HCT116 (cell line): ENCODE results near the gene ZFPL1. TPM values are rescaled to one million over a fixed set of nuclear protein-coding genes. Genes with fewer than 3 reads are reported as not detected.

Experiments
- ATAC-seq: fragments of 200-7000 bp; cut with Tn5 transposase; 2 replicates; pipeline ENCODE4 v1.9.1; 2020; ENCODE audit warnings: mild to moderate bottlenecking, moderate library complexity
- BruUV-seq: library from RNA; stranded (reverse); fragments of 400-500 nt; replicated peaks from 2 replicates; lab custom pipeline; 2021; lab: Mats Ljungman, UMichigan
- CTCF ChIA-PET: fragments of 300-600 bp; sonication (Branson Sonifier 250); formaldehyde crosslinking; loops from one replicate; lab custom pipeline; 2021; ENCODE audit warnings: antibody characterized with exemption; lab: Charles Lee
- POLR2A ChIA-PET: fragments of 300-600, 350-600 bp; sonication (Branson Sonifier 250); formaldehyde crosslinking; loops from one replicate; lab custom pipeline; 2021; ENCODE audit warnings: antibody characterized with exemption; lab: Charles Lee
- RAD21 ChIA-PET, 2 experiments: fragments of 300-600 bp; sonication (Branson Sonifier 250); formaldehyde crosslinking; loops; one replicate each; lab custom pipeline; 2023; ENCODE audit warnings: low total read pairs in 2 of 2; ENCODE audit not compliant: uncharacterized antibody in 2 of 2, unreplicated experiment in 2 of 2, low non-redundant PET in 1 of 2; lab: Charles Lee
- DNase-seq: peaks from one replicate; pipeline ENCODE4 v3.0.0-alpha.2; 2010; ENCODE audit warnings: low read depth, low spot score
- H2AFZ ChIP-seq: fragments of 200-600 bp; shearing (Covaris generic), sonication (generic); 2 replicates; pipeline ENCODE4 v1.6.1; 2017; ENCODE audit warnings: low read depth, mixed run types, mixed read lengths, antibody characterized with exemption, low read length; ENCODE audit not compliant: poor library complexity, severe bottlenecking
- H3K27ac ChIP-seq: 2 replicates; pipeline ENCODE4 v1.5.1; 2012; ENCODE audit warnings: low read depth, low read length
- H3K27me3 ChIP-seq: fragments of 200-600 bp; sonication (generic); 2 replicates; pipeline ENCODE4 v1.6.1; 2016; ENCODE audit warnings: mixed run types, low read length, mixed read lengths; ENCODE audit not compliant: insufficient read depth
- H3K36me3 ChIP-seq, 2 experiments: fragments of 200-500 bp in 1 of 2; fragments of 200-600 bp in 1 of 2; sonication (Bioruptor generic) in 1 of 2; sonication (generic) in 1 of 2; 2 replicates each; pipeline versions ENCODE4 v1.5.1 to v1.6.1; 2014 to 2016; ENCODE audit warnings: low read length in 2 of 2, inconsistent platforms in 1 of 2, mixed read lengths in 1 of 2, mixed run types in 1 of 2; ENCODE audit not compliant: insufficient read depth in 2 of 2, control insufficient read depth in 1 of 2
- H3K4me1 ChIP-seq, 2 experiments: fragments of 200-600 bp in 1 of 2; sonication (generic) in 1 of 2; 2 replicates each; pipeline versions ENCODE4 v1.5.1 to v1.6.1; 2012 to 2017; ENCODE audit warnings: low read length in 2 of 2, inconsistent platforms in 1 of 2, mild to moderate bottlenecking in 1 of 2, mixed read lengths in 1 of 2, mixed run types in 1 of 2, moderate library complexity in 1 of 2; ENCODE audit not compliant: insufficient read depth in 2 of 2, control insufficient read depth in 1 of 2
- H3K4me2 ChIP-seq: fragments of 200-600 bp; sonication (generic); 2 replicates; pipeline ENCODE4 v1.6.1; 2017; ENCODE audit warnings: mixed run types, low read length, mixed read lengths
- H3K4me3 ChIP-seq, 2 experiments: fragments of 200-600 bp in 1 of 2; sonication (generic) in 1 of 2; replicated peaks in 1 of 2; 2 replicates each; pipeline ENCODE4 v1.5.1; 2011 to 2016; ENCODE audit warnings: low read length in 2 of 2, control low read depth in 1 of 2, low read depth in 1 of 2, mild to moderate bottlenecking in 1 of 2, mixed read lengths in 1 of 2, mixed run types in 1 of 2
- H3K79me2 ChIP-seq: fragments of 200-600 bp; sonication (generic); 2 replicates; pipeline ENCODE4 v1.6.1; 2017; ENCODE audit warnings: mild to moderate bottlenecking, mixed run types, low read length, moderate library complexity, mixed read lengths; ENCODE audit not compliant: insufficient read depth
- H3K9ac ChIP-seq: fragments of 200-600 bp; sonication (generic); 2 replicates; pipeline ENCODE4 v1.6.1; 2016; ENCODE audit warnings: low read length, mixed read lengths
- H3K9me2 ChIP-seq: fragments of 200-600 bp; sonication (generic), shearing (Covaris generic); 2 replicates; pipeline ENCODE4 v1.6.1; 2017; ENCODE audit warnings: mixed run types, mild to moderate bottlenecking, moderate library complexity; ENCODE audit not compliant: insufficient read depth
- H3K9me3 ChIP-seq, 2 experiments: fragments of 200-500 bp in 1 of 2; fragments of 200-600 bp in 1 of 2; sonication (Bioruptor generic) in 1 of 2; sonication (generic) in 1 of 2; 2 replicates each; pipeline ENCODE4 v1.6.1; 2014 to 2017; ENCODE audit warnings: low read length in 2 of 2, mixed read lengths in 2 of 2, inconsistent platforms in 1 of 2, low read depth in 1 of 2, mild to moderate bottlenecking in 1 of 2, mixed run types in 1 of 2, moderate library complexity in 1 of 2; ENCODE audit not compliant: control insufficient read depth in 1 of 2, insufficient read depth in 1 of 2
- H4K20me1 ChIP-seq: fragments of 200-600 bp; sonication (generic), shearing (Covaris generic); 2 replicates; pipeline ENCODE4 v1.6.1; 2017; ENCODE audit warnings: mixed run types, mild to moderate bottlenecking, moderate library complexity; ENCODE audit not compliant: insufficient read depth
- CBX3 ChIP-seq: IDR thresholded peaks from 2 replicates; pipeline ENCODE4 v1.6.1; 2012; ENCODE audit warnings: low read depth
- ELF1 ChIP-seq: IDR thresholded peaks from 2 replicates; pipeline ENCODE4 v1.6.1; 2012; ENCODE audit warnings: low read depth, borderline replicate concordance
- JUND ChIP-seq: IDR thresholded peaks from 2 replicates; pipeline ENCODE4 v1.6.1; 2012
- MAX ChIP-seq: IDR thresholded peaks from 2 replicates; pipeline ENCODE4 v1.6.1; 2012
- POLR2AphosphoS5 ChIP-seq: IDR thresholded peaks from 2 replicates; pipeline ENCODE4 v1.6.1; 2011; ENCODE audit warnings: mild to moderate bottlenecking, low read depth, low read length, moderate library complexity
- RAD21 ChIP-seq: IDR thresholded peaks from 2 replicates; pipeline ENCODE4 v1.6.1; 2012; ENCODE audit warnings: low read depth, mild to moderate bottlenecking
- SRF ChIP-seq: IDR thresholded peaks from 2 replicates; pipeline ENCODE4 v1.6.1; 2012; ENCODE audit warnings: low read depth
- YY1 ChIP-seq: IDR thresholded peaks from 2 replicates; pipeline ENCODE4 v1.6.1; 2011; ENCODE audit warnings: low read length, low read depth, moderate library complexity, mild to moderate bottlenecking; ENCODE audit not compliant: insufficient replicate concordance; ENCODE audit errors: extremely low read depth
- ZFX ChIP-seq: fragments of 450-650 bp; IDR thresholded peaks from 2 replicates; pipeline ENCODE4 v1.6.1; 2017
- intact Hi-C: fragments of 100-400 bp; cut with micrococcal nuclease; formaldehyde crosslinking; loops from 2 replicates; pipeline ENCODE4 v1.10.0; 2022
- total RNA-seq: library from RNA; stranded (reverse); gene quantifications from one replicate; pipeline ENCODE4 v1.2.1, GENCODE V29; 2021; ENCODE audit not compliant: unreplicated experiment
- TF ChIP-seq, protein P1 (sequence below): IDR thresholded peaks from 2 replicates; pipeline ENCODE4 v1.6.1; 2012; ENCODE audit warnings: low read depth
- TF ChIP-seq, protein P2 (sequence below): IDR thresholded peaks from 2 replicates; pipeline ENCODE4 v1.6.1; 2011; ENCODE audit warnings: mild to moderate bottlenecking, low read length, moderate library complexity; ENCODE audit not compliant: insufficient replicate concordance; ENCODE audit errors: extremely low read depth

ZFPL1 gene
- total RNA-seq, 1 experiment from 2014 or later, result 35.3 TPM

DNA sequence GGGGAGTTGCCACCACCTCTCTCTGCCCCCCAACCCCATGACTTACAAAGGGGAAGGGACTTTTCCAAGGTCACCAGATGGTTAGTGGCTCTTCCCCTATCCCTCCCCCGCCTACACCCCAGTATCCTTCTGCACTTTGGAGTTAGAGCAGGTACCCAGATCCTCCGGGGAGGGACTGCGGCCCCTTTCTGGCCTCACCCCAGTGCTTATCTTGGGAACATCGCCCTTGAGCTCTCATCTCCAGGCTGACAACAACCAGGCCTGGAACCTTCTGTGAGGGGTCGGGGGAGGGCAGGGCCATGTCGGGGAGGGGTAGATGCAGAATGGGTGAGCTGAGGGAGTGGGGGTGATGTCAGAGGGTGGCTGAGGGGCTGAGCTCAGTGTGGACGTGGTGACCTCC lies 18.2 kb upstream of the ZFPL1 start:
- ATAC-seq, result no peak

More for the DNA sequence above, 18.2 kb upstream of the ZFPL1 start:
- H2AFZ ChIP-seq, result no peak overlapping the region
- ChIA-PET POLR2A (no interaction called here), RAD21 (no interaction called here), CTCF (no interaction called here)
- H3K4me1 ChIP-seq, result no peaks in the 10 kb centered on the region
- no peaks in the 10 kb centered on the region for H3K9me2 ChIP-seq
- DNase-seq, result no peak
- no TSS peak for BruUV-seq
- intact Hi-C loops, result no loop called here
- H3K27me3 ChIP-seq, result no peaks in the 10 kb centered on the region
- TF ChIP-seq SRF (no peak), ELF1 (no peak), YY1 (no peak), MAX (no peak), CBX3 (no peak), JUND (no peak), RAD21 (no peak), POLR2AphosphoS5 (no peak), ZFX (no peak)
- TF ChIP-seq, protein P1, sequence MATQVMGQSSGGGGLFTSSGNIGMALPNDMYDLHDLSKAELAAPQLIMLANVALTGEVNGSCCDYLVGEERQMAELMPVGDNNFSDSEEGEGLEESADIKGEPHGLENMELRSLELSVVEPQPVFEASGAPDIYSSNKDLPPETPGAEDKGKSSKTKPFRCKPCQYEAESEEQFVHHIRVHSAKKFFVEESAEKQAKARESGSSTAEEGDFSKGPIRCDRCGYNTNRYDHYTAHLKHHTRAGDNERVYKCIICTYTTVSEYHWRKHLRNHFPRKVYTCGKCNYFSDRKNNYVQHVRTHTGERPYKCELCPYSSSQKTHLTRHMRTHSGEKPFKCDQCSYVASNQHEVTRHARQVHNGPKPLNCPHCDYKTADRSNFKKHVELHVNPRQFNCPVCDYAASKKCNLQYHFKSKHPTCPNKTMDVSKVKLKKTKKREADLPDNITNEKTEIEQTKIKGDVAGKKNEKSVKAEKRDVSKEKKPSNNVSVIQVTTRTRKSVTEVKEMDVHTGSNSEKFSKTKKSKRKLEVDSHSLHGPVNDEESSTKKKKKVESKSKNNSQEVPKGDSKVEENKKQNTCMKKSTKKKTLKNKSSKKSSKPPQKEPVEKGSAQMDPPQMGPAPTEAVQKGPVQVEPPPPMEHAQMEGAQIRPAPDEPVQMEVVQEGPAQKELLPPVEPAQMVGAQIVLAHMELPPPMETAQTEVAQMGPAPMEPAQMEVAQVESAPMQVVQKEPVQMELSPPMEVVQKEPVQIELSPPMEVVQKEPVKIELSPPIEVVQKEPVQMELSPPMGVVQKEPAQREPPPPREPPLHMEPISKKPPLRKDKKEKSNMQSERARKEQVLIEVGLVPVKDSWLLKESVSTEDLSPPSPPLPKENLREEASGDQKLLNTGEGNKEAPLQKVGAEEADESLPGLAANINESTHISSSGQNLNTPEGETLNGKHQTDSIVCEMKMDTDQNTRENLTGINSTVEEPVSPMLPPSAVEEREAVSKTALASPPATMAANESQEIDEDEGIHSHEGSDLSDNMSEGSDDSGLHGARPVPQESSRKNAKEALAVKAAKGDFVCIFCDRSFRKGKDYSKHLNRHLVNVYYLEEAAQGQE, result no peak
- TF ChIP-seq, protein P2, sequence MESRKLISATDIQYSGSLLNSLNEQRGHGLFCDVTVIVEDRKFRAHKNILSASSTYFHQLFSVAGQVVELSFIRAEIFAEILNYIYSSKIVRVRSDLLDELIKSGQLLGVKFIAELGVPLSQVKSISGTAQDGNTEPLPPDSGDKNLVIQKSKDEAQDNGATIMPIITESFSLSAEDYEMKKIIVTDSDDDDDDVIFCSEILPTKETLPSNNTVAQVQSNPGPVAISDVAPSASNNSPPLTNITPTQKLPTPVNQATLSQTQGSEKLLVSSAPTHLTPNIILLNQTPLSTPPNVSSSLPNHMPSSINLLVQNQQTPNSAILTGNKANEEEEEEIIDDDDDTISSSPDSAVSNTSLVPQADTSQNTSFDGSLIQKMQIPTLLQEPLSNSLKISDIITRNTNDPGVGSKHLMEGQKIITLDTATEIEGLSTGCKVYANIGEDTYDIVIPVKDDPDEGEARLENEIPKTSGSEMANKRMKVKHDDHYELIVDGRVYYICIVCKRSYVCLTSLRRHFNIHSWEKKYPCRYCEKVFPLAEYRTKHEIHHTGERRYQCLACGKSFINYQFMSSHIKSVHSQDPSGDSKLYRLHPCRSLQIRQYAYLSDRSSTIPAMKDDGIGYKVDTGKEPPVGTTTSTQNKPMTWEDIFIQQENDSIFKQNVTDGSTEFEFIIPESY, result no peak
- H3K4me3 ChIP-seq, result no peak overlapping the region
- no peak overlapping the region for H3K4me2 ChIP-seq
- no peaks in the 10 kb centered on the region for H3K79me2 ChIP-seq
- H3K9me3 ChIP-seq, result no peaks in the 10 kb centered on the region
- no peaks in the 10 kb centered on the region for H3K36me3 ChIP-seq
- H4K20me1 ChIP-seq, result no peaks in the 10 kb centered on the region
- no peak overlapping the region for H3K27ac ChIP-seq
- no peak overlapping the region for H3K9ac ChIP-seq
